GM12872 (cell line): ENCODE results near the gene CRADD.

ENCODE experiments used
- CTCF ChIP-seq: IDR thresholded peaks from 3 replicates; pipeline ENCODE4 v1.5.1; 2011; ENCODE audit warnings: low read depth, mild to moderate bottlenecking, low read length, moderate library complexity; ENCODE audit not compliant: insufficient read depth

CRADD gene

DNA sequence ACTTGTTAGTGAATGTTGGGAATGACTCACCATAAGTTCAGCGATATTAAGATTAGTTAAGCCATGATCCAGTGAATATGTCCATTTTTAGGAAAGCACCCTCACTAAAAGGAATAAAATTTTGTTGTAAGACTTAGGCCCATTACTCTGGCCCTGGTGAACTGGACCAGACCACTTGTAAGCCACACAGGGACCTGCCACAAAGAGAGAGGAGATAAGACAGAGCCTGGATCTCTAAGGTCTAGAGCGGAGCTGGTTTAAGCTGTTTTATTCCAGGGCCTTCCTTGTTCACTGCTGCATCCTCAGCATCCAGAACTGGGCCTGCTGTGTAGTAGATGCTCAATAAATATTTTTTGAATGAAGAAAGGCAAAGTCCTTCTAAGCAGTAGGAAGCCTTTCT lies 79.1 kb downstream of the CRADD start:
- no peak for TF ChIP-seq CTCF

GRCh38 chr12:93757792-93758694 lies 80.9 kb downstream of the CRADD start:
- no peak for TF ChIP-seq CTCF

DNA sequence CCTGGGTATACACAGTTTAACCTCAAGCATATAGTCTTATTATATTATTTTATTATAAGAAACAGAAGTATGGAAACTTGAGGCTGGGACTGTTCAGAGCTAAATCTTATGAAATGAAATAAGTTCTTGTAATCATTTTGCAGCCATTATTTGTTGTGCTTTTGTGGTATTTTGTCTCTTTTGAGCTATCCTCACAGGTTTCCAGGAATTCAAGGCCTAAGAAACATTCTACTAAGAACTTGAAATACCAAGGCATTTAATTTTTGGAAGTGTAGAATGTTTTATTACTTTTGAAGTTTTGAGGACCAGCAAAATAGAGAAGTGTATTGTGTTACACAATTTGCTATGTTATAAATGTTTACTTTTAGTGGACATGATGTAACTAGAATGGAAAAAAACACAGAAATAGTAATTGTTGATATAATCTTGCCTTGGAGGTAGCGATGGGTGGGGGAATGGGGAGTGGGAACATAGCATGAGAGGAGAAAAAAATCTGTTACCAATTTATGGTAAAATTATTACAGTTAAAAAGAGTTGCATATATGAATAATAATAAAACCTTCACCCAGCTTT lies 81.7 kb downstream of the CRADD start:
- TF ChIP-seq CTCF, result no peak

- no peak for TF ChIP-seq CTCF
These were observed 82.4 kb downstream of the CRADD start for GRCh38 chr12:93759512-93760081.

- TF ChIP-seq CTCF, result no peak
These were observed 83.2 kb downstream of the CRADD start for GRCh38 chr12:93760275-93760875.

- TF ChIP-seq CTCF, result no peak
These were observed 85.0 kb downstream of the CRADD start for GRCh38 chr12:93762059-93762719.
